Panc1 (cell line): Measurements from ENCODE around the gene MR1. TPM values are rescaled to one million over a fixed set of nuclear protein-coding genes. Genes with fewer than 3 reads are reported as not detected.

Source experiments
- ATAC-seq: fragments of 200-7000 bp; cut with Tn5 transposase; 2 replicates; pipeline ENCODE4 v1.9.1; 2020; ENCODE audit warnings: mild to moderate bottlenecking, moderate library complexity
- BruUV-seq: library from RNA; stranded (reverse); fragments of 400-500 nt; replicated peaks from 2 replicates; lab custom pipeline; 2021; lab: Mats Ljungman, UMichigan
- CTCF ChIA-PET: fragments of 300-600 bp; sonication (Branson Sonifier 250); formaldehyde crosslinking; loops from one replicate; lab custom pipeline; 2022; ENCODE audit warnings: antibody characterized with exemption; lab: Charles Lee
- POLR2A ChIA-PET: fragments of 300-600 bp; sonication (Branson Sonifier 250); formaldehyde crosslinking; loops from one replicate; lab custom pipeline; 2022; ENCODE audit warnings: antibody characterized with exemption; lab: Charles Lee
- DNase-seq: peaks from one replicate; pipeline ENCODE4 v3.0.0-alpha.2; 2010; ENCODE audit warnings: low read depth, low spot score
- H3K27ac ChIP-seq: 2 replicates; pipeline ENCODE4 v1.5.1; 2011; ENCODE audit warnings: mild to moderate bottlenecking, low read length, inconsistent platforms
- H3K27me3 ChIP-seq: fragments of 200-500 bp; sonication (Bioruptor generic); 2 replicates; pipeline ENCODE4 v1.6.0; 2014; ENCODE audit warnings: low read length, inconsistent platforms; ENCODE audit not compliant: control insufficient read depth, insufficient read depth
- H3K36me3 ChIP-seq: fragments of 200-500 bp; sonication (Bioruptor generic); 2 replicates; pipeline ENCODE4 v1.5.1; 2014; ENCODE audit warnings: inconsistent platforms, mild to moderate bottlenecking, low read length, moderate library complexity; ENCODE audit not compliant: control insufficient read depth, insufficient read depth
- H3K4me1 ChIP-seq: 2 replicates; pipeline ENCODE4 v1.5.1; 2011; ENCODE audit warnings: inconsistent platforms, mild to moderate bottlenecking, low read length, moderate library complexity; ENCODE audit not compliant: control insufficient read depth, insufficient read depth
- H3K4me3 ChIP-seq, 2 experiments: 2 replicates each; pipeline ENCODE4 v1.5.1; 2011 to 2012; ENCODE audit warnings: low read depth in 2 of 2, low read length in 2 of 2, mild to moderate bottlenecking in 2 of 2, inconsistent platforms in 1 of 2, moderate library complexity in 1 of 2
- H3K9me3 ChIP-seq: fragments of 200-500 bp; sonication (Bioruptor generic); 2 replicates; pipeline ENCODE4 v1.5.1; 2014; ENCODE audit warnings: low read depth, mild to moderate bottlenecking, inconsistent platforms, low read length, moderate library complexity; ENCODE audit not compliant: control insufficient read depth, insufficient read depth
- POLR2AphosphoS5 ChIP-seq: IDR thresholded peaks from 2 replicates; pipeline ENCODE4 v1.6.1; 2012; ENCODE audit warnings: mild to moderate bottlenecking, low read depth, low read length, moderate library complexity
- SIN3A ChIP-seq: IDR thresholded peaks from 2 replicates; pipeline ENCODE4 v1.6.1; 2012; ENCODE audit warnings: low read depth, mild to moderate bottlenecking, low read length, moderate library complexity, borderline replicate concordance; ENCODE audit not compliant: insufficient read depth
- TCF7L2 ChIP-seq: IDR thresholded peaks from 2 replicates; pipeline ENCODE4 v1.6.1; 2011; ENCODE audit warnings: mild to moderate bottlenecking, low read depth, low read length, inconsistent platforms
- in situ Hi-C: cut with HindIII; loops from 2 replicates; pipeline ENCODE4 v1.10.0; 2016; ENCODE audit warnings: low sequenced_read_pairs, low pct_unique_long_range_greater_than_20kb
- intact Hi-C: fragments of 100-400 bp; cut with micrococcal nuclease; formaldehyde crosslinking; loops from one replicate; pipeline ENCODE4 v1.10.0; 2022; ENCODE audit not compliant: unreplicated experiment
- total RNA-seq: library from RNA; stranded (reverse); gene quantifications from one replicate; pipeline ENCODE4 v1.2.1, GENCODE V29; 2021; ENCODE audit not compliant: unreplicated experiment
- TF ChIP-seq, protein P1 (sequence below), 2 experiments: IDR thresholded peaks; 2 replicates each; pipeline ENCODE4 v1.6.1; 2011 to 2012; ENCODE audit warnings: low read depth in 2 of 2, control low read depth in 1 of 2, low read length in 1 of 2, mild to moderate bottlenecking in 1 of 2, moderate library complexity in 1 of 2; ENCODE audit not compliant: insufficient read depth in 1 of 2
- TF ChIP-seq, protein P2 (sequence below): fragments of 450-650 bp; IDR thresholded peaks from 2 replicates; pipeline ENCODE4 v1.5.1; 2017; ENCODE audit warnings: mild to moderate bottlenecking

The MR1 gene
- total RNA-seq, 1 experiment from 2014 or later, result 3.9 TPM

DNA sequence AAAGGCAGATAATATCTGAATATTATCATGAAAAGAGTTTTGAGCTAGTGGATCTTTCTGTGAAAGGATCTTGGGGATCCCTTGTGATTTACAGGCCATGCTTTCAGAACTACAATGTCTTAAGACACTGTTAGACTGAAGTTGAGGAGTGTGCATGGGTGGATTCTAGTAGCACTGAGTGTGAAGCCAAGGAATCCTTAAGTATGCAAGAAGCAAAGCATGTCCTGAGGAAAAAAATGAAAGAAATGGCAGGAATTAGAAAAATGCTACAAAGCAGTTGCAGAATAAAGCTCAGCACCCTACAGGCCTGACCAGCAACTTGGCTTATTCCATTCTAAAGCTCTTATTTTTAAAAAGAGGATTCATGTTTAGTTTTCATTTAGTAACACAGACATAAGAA, 23.0 kb upstream of the MR1 start:
- CTCF ChIA-PET, result no interaction called here
- Histone ChIP-seq H3K27ac (no peak overlapping the region), H3K36me3 (no peaks in the 10 kb centered on the region), H3K9me3 (no peaks in the 10 kb centered on the region), H3K4me3 (no peak overlapping the region), H3K27me3 (no peaks in the 10 kb centered on the region), H3K4me1 (peaks cover 15% of the 10 kb centered on the region)
- POLR2A ChIA-PET, result no interaction called here
- DNase-seq, result no peak
- BruUV-seq, result no TSS peak
- intact Hi-C loops, result no loop called here
- TF ChIP-seq SIN3A (no peak), TCF7L2 (no peak), POLR2AphosphoS5 (no peak)
- TF ChIP-seq, protein P1, sequence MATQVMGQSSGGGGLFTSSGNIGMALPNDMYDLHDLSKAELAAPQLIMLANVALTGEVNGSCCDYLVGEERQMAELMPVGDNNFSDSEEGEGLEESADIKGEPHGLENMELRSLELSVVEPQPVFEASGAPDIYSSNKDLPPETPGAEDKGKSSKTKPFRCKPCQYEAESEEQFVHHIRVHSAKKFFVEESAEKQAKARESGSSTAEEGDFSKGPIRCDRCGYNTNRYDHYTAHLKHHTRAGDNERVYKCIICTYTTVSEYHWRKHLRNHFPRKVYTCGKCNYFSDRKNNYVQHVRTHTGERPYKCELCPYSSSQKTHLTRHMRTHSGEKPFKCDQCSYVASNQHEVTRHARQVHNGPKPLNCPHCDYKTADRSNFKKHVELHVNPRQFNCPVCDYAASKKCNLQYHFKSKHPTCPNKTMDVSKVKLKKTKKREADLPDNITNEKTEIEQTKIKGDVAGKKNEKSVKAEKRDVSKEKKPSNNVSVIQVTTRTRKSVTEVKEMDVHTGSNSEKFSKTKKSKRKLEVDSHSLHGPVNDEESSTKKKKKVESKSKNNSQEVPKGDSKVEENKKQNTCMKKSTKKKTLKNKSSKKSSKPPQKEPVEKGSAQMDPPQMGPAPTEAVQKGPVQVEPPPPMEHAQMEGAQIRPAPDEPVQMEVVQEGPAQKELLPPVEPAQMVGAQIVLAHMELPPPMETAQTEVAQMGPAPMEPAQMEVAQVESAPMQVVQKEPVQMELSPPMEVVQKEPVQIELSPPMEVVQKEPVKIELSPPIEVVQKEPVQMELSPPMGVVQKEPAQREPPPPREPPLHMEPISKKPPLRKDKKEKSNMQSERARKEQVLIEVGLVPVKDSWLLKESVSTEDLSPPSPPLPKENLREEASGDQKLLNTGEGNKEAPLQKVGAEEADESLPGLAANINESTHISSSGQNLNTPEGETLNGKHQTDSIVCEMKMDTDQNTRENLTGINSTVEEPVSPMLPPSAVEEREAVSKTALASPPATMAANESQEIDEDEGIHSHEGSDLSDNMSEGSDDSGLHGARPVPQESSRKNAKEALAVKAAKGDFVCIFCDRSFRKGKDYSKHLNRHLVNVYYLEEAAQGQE (IDR thresholded peaks at IDR 0.05; ENCODE audit: insufficient read depth in 1 of 2, low read depth in 2 of 2, low read length in 1 of 2), result no peak
- in situ Hi-C loops, result no loop called here
- no peak for ATAC-seq

DNA sequence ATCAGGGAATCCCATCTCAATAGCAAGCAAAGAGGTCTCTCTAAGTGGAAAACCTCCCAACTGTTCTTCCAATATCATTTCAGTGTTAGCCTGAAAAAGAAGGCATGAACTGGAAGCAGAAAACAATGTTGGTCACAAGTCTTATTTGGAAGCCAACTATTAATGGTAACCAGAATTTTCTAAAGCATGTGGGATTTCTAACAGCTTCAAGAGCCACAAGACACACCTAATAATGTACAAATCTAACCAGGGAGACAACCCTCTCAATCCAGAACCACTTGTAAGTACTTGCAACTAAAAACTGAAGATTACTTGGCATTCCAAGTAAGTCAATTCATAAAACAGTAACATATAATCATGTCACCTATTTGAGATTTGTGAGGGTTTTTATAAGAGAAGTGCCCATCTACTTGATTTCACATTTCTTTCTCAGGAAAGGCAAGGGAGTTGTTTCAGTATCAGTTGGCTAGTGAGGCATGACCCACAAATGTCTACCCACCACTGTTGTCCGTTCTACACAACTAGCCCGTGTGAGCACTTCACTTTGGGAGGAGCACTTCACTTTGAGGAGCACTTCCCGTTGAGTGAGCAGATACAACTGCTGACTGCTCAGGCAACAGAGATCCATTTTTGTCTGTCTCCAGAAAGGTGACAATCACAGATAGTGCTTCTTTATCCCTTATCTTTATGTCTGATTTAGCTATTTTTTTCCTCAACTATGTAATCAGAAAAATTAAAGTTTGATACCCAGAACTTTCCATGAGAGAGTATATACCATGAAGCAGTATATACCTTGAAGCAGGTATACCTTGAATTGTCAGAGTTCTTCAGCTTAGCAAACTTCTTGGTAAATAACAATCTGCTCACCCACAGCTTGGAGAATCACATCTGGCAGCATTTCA, 22.2 kb upstream of the MR1 start:
- no peak overlapping the region for H3K4me3 ChIP-seq
- intact Hi-C loops, result no loop called here
- ATAC-seq (no peak), DNase-seq (no peak)
- H3K36me3 ChIP-seq, result no peaks in the 10 kb centered on the region
- no peak overlapping the region for H3K27ac ChIP-seq
- BruUV-seq, result no TSS peak
- CTCF ChIA-PET, result no interaction called here
- H3K9me3 ChIP-seq, result no peaks in the 10 kb centered on the region
- in situ Hi-C loops, result no loop called here
- POLR2A ChIA-PET, result no interaction called here
- TF ChIP-seq, protein P2, sequence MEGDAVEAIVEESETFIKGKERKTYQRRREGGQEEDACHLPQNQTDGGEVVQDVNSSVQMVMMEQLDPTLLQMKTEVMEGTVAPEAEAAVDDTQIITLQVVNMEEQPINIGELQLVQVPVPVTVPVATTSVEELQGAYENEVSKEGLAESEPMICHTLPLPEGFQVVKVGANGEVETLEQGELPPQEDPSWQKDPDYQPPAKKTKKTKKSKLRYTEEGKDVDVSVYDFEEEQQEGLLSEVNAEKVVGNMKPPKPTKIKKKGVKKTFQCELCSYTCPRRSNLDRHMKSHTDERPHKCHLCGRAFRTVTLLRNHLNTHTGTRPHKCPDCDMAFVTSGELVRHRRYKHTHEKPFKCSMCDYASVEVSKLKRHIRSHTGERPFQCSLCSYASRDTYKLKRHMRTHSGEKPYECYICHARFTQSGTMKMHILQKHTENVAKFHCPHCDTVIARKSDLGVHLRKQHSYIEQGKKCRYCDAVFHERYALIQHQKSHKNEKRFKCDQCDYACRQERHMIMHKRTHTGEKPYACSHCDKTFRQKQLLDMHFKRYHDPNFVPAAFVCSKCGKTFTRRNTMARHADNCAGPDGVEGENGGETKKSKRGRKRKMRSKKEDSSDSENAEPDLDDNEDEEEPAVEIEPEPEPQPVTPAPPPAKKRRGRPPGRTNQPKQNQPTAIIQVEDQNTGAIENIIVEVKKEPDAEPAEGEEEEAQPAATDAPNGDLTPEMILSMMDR, result no peak
- TF ChIP-seq, protein P1 (IDR thresholded peaks at IDR 0.05; ENCODE audit: insufficient read depth in 1 of 2, low read depth in 2 of 2, low read length in 1 of 2), result no peak
- TF ChIP-seq SIN3A, result no peak
- TF ChIP-seq TCF7L2, result no peak
- no peak for TF ChIP-seq POLR2AphosphoS5
- H3K4me1 ChIP-seq, result peaks cover 15% of the 10 kb centered on the region
- no peaks in the 10 kb centered on the region for H3K27me3 ChIP-seq
